OCI-LY1 (cell line): ENCODE results near the gene RRP1B.

Experiments used
- CTCF ChIP-seq: fragments of 200-600 bp; sonication (generic), shearing (Covaris generic); IDR thresholded peaks from 2 replicates; pipeline ENCODE4 v1.5.1; 2017; ENCODE audit warnings: mild to moderate bottlenecking, antibody characterized with exemption, low read length, moderate library complexity, mixed read lengths
- EZH2 ChIP-seq: fragments of 200-600 bp; sonication (generic), shearing (Covaris generic); IDR thresholded peaks from 2 replicates; pipeline ENCODE4 v1.8.0; 2017; ENCODE audit warnings: borderline replicate concordance, mixed run types, mild to moderate bottlenecking, antibody characterized with exemption, low read length, moderate library complexity, mixed read lengths

GRCh38 chr21:43686811-43687565 lies 27.6 kb downstream of the RRP1B start:
- TF ChIP-seq CTCF (no peak), EZH2 (no peak)
